ENCODE data around the gene MINDY1. TPM values are rescaled to one million over a fixed set of nuclear protein-coding genes. Genes with fewer than 3 reads are reported as not detected.

Gene MINDY1
- total and polyA plus RNA-seq, 11 donors, result 18.5 to 98.4 (median 54.0) TPM

- intact Hi-C loops (cut with DNase I), result loop anchor here in 1 of 10 donors (2.0 kb wide), 1 partner anchor 16 kb away; no protein-coding TSS in a partner anchor
- H3K9me3 ChIP-seq, result no peaks in the 10 kb centered on the region
- no peak overlapping the region for H3K4me3 ChIP-seq
- peaks cover 0 to 36% (median 7%) of the 10 kb centered on the region in 12 donors for H3K4me1 ChIP-seq
- no peaks in the 10 kb centered on the region for H3K27me3 ChIP-seq
- ATAC-seq, result no peak
- H3K36me3 ChIP-seq, result no peaks in the 10 kb centered on the region
- H3K27ac ChIP-seq, result no peak overlapping the region
- WGBS, 4 donors, result 85 to 91% (median 89%) methylated on average over 6 of the region's 6 CpGs
- TF ChIP-seq CTCF (IDR thresholded peaks at IDR 0.05) (no peak), POLR2A (IDR thresholded peaks at IDR 0.05) (no peak)
- no peak for DNase-seq
Observed at GRCh38 chr1:150981177-150981804, 25.4 kb downstream of the MINDY1 start.

- 26 to 30% (median 29%) methylated on average over 23 of the region's 23 CpGs for WGBS, 4 donors
- intact Hi-C loops (cut with DNase I), result loop anchor here in 2 of 10 donors (1.0 to 2.0 kb wide), 2 partner anchors 17 kb away; no protein-coding TSS in a partner anchor
- H3K4me3 ChIP-seq, result peak overlapping the region in 7 of 12 donors; percentile 4 to 48 (median 19)
- ATAC-seq (peak; percentile 17 to 60 (median 40)), DNase-seq (peak; percentile 84 to 89 (median 87))
- H3K27me3 ChIP-seq, result no peaks in the 10 kb centered on the region
- TF ChIP-seq POLR2A (IDR thresholded peaks at IDR 0.05) (no peak), CTCF (IDR thresholded peaks at IDR 0.05) (peak; percentile 99 to 100 (median 100))
- no peaks in the 10 kb centered on the region for H3K9me3 ChIP-seq
- H3K4me1 ChIP-seq, result peaks cover 0 to 49% (median 9%) of the 10 kb centered on the region in 12 donors
- H3K27ac ChIP-seq, result peak overlapping the region in 6 of 12 donors; percentile 22 to 86 (median 42)
- no peaks in the 10 kb centered on the region for H3K36me3 ChIP-seq
Observed at GRCh38 chr1:150979092-150980056, 27.3 kb downstream of the MINDY1 start.

DNA sequence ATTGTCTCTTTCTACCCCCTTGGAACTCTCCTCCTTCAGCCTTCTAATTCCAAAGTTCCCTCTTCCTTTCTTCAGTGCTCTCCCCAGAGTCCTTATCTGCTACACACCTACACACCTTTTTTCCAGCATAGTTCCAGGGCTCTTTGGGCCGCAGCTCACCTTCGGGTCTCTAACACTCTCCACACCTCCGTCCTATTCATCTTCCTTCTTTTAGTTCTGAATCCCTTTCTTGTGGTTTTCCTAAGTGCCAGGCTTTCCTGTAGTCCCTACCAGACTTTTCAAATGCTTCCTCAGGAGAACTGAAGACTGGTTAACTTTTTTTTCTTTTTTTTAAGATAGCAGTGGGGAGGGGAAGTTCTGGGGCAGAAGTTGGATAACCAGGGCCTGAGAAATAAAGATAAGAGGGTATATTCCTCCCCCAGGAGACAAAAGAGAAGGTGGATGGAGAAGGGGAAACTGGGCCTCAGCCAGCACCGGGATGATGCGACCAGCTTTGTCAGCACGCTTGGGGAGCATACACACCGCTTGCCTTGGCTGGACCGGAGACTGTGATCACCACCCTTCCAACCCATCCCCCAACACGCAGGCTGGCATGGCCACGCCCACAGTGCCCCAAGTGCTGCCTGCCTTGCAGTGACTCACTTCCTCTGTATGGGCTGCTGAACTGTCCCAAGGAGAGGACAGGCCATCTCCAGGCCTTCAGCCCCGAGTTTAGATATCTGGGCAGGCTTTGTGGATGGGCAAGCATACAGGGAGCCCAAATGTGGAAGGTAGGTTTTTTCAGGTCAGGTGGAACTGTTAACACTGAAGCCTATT, 29.6 kb downstream of the MINDY1 start:
- H3K27ac ChIP-seq, result peak overlapping the region in 11 of 12 donors; percentile 45 to 86 (median 70)
- H3K27me3 ChIP-seq, result no peaks in the 10 kb centered on the region
- H3K36me3 ChIP-seq, result no peaks in the 10 kb centered on the region
- intact Hi-C loops (cut with DNase I), result loop anchor here in 1 of 10 donors (1.0 kb wide), 1 partner anchor 29 kb away; the partner anchor contains the start of gene MINDY1
- peak overlapping the region in 3 of 12 donors; percentile 4 to 19 (median 12) for H3K4me3 ChIP-seq
- peak; percentile 44 to 71 (median 68) for ATAC-seq
- WGBS, 4 donors, result 55 to 64% (median 60%) methylated on average over 11 of the region's 11 CpGs
- no peaks in the 10 kb centered on the region for H3K9me3 ChIP-seq
- peaks cover 0 to 67% (median 26%) of the 10 kb centered on the region in 12 donors for H3K4me1 ChIP-seq
- DNase-seq, result peak; percentile 81 to 92 (median 88)
- no peak for TF ChIP-seq CTCF (IDR thresholded peaks at IDR 0.05)
- peak in 1 of 2 donors; percentile 38 for TF ChIP-seq POLR2A (IDR thresholded peaks at IDR 0.05)
